VCaP (cell line): ENCODE results near the gene RNLS.

Experiments
- H3K27ac ChIP-seq: fragments of 450-650 bp; 2 replicates; pipeline ENCODE4 v1.5.1; 2017
- CTCF ChIP-seq: fragments of 450-650 bp; conservative IDR thresholded peaks from 2 replicates; pipeline ENCODE4 v1.5.1; 2017; ENCODE audit warnings: mild to moderate bottlenecking, moderate library complexity

RNLS gene

GRCh38 chr10:88608780-88609179 lies 25.7 kb upstream of the RNLS start:
- TF ChIP-seq CTCF, result no peak
- no peak overlapping the region for H3K27ac ChIP-seq

GRCh38 chr10:88608052-88608732 lies 25.1 kb upstream of the RNLS start:
- H3K27ac ChIP-seq, result no peak overlapping the region
- TF ChIP-seq CTCF, result no peak

- TF ChIP-seq CTCF, result no peak
- no peak overlapping the region for H3K27ac ChIP-seq
These were observed 14.9 kb upstream of the RNLS start for GRCh38 chr10:88598055-88598454.

GRCh38 chr10:88594482-88594881 lies 11.4 kb upstream of the RNLS start:
- TF ChIP-seq CTCF, result no peak
- H3K27ac ChIP-seq, result no peak overlapping the region

GRCh38 chr10:88592906-88593305 lies 9.8 kb upstream of the RNLS start:
- H3K27ac ChIP-seq, result no peak overlapping the region
- no peak for TF ChIP-seq CTCF

GRCh38 chr10:88592381-88592780 lies 9.3 kb upstream of the RNLS start:
- TF ChIP-seq CTCF, result no peak
- H3K27ac ChIP-seq, result no peak overlapping the region

- no peak for TF ChIP-seq CTCF
- no peak within 1 kb of the TSS for H3K27ac ChIP-seq
These were observed 3.3 kb upstream of the RNLS start, which contains the start of gene LIPJ for GRCh38 chr10:88586462-88586861. Gene LIPJ, plus strand, starts transcription at chr10:88586762. Its CDS starts 3,926 bp downstream, at chr10:88590688.
